COLO668 (cell line): Measurements from ENCODE around the gene TIMP3.
A peak's percentile ranks its signal among the peaks of the same experiment; 100 is the strongest.

ENCODE experiments used
- DNase-seq: peaks from one replicate; lab custom pipeline; 2025; ENCODE audit not compliant: unreplicated experiment; lab: John Stamatoyannopoulos, UW

The TIMP3 gene

DNA sequence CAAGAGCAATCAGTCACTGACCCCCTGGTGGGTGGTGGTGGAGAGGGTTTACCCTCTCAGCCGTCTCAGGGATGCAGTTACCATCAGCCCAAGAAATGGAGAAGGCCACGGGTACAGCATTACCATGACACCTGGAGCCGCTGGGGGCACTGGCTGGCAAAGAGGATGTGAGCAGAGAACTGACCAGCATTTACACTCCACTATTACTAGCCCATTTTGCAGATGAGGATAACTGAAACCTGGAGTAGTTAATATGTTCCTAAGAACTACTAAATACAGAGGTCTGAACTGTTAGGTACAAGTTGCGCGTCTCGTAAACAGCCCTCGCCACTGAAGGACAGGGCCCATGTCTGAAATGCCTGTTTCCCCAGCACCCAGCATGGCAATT, 79.0 kb downstream of the TIMP3 start:
- DNase-seq: no peak

DNA sequence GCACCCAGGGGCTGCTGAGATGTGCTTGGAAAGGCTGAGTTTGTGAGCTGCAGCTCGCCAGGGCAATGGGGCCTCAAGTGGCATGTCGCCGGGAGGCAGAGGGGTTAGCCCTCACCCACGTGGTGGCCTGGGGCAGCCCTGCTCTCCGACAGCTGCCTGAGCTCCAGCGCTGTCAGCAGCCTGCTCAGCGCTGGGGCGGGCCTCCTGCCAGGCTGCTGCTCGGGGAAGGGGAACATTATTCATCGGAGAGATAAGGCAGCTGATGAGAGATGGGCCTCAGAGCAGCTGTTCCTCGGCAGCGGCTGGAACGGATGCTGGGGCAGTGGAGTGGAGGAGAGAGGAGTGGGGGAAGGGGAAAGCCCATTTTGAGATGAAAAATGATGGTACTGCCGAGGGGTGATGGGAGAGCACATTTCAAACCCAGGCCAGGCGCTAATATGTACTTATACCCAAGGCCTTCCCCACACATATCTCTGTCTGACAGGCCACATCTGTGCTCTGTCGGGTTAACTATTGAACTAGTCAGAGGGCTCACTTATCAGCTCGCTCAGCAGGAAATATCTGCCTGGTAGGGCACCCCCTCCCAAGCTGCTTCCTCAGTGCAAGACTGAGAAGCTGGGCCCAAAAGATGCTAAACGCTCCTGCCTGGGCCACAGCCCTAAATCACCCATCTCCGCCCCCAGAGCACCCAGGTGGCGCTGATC, 79.5 kb downstream of the TIMP3 start:
- DNase-seq: peak; percentile 53

DNA sequence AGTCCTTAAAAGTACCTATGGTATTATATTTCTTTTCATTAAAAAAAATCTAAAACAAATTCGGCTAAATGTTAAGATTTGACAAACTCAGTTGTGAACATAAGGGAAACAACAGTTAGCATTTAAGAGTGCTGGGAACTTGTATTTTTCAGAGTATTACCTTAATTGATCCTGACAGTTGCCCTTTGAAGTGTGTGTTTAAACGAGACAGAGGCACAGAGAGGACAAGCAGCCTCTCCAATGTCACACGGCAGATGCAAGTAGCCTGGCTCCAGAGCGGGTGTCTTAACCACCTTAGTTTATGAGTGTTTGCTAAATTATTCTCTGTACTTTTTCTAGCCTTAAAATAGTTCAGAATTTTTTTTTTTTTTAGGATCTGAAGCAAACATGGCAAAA, 80.9 kb downstream of the TIMP3 start:
- DNase-seq: no peak

DNA sequence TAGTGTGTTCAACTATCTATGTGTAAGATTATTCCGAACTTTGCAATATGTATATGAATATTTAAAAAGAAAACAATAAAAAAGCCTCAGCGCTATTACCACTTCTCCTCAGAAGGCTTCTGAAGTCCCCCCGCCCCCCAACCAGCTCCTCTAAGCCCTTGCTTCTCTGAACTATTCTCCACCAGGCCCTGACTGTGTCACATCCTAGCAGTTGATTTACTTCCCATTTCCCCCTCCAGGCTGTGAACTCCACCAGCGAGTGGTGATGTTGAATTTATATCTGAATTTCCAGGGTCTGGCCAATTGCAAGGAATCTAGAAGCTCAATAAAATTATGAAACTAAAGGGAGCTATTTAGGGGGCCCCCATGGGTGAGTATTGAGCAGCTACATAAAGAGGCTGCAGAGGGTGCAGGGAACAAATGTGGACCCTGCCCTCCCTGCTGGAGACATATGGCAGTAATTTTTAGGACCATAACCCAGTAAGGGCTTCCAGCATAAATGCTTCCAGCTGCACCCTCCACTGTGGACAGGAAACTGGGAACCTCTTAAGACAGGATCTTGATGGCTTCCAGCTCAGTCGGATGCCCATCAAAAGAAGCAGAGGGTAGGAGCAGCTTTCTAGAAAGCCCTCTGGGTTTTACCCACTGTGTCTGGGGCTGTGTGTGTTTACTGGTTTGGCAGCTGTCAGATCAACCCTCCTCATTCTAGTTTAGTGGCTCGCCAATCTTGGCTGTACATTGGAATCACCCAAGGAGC, 81.4 kb downstream of the TIMP3 start:
- no peak for DNase-seq

DNA sequence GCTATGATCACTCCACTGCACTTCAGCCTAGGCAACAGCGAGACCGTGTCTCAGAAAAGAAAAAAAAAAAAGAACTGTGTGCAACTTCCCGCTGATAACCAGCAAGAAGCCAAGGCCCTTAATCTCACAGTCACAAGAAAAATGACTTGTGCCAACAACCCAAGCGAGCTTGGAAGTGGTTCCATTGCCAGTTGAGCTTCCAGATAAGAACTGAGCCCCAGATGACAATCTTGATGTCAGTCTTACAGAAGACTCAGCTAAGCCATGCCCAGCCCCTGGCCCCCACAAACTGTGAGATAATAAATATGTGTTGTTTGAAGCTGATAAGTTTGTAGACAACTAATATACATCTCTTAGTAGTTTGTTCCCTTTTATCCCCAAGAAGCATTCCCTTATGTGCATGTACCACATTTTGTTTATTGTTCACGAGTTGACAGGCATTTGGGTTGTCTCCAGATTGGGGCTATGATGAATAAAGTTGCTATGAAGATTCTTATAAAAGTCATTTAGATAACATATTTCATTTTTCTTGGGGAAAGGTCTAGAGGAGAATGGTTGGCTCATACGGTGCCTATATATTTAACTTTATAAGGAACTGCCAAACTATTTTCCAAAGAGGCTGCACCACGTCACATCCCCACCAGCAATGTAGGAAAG, 85.9 kb downstream of the TIMP3 start:
- DNase-seq: no peak

DNA sequence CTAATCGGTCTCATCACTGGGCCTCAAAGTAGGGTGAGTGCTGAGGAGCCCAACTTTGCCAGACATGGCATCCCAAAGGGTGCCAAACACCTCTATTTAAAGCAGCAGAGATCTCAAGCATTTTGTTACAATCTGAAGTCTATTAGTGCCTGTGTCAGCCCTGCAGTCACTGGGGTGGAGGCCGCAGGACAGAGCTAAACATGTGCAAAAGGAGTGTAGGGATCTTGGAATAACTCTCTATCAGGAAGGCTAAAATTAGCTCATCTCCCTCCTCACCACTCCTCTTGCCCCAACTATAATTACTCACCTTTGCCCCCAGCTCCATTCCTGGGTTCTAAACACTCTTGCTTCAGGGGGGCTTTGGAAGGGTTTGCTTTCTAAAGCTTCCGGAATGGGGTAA, 87.5 kb downstream of the TIMP3 start:
- DNase-seq: no peak

DNA sequence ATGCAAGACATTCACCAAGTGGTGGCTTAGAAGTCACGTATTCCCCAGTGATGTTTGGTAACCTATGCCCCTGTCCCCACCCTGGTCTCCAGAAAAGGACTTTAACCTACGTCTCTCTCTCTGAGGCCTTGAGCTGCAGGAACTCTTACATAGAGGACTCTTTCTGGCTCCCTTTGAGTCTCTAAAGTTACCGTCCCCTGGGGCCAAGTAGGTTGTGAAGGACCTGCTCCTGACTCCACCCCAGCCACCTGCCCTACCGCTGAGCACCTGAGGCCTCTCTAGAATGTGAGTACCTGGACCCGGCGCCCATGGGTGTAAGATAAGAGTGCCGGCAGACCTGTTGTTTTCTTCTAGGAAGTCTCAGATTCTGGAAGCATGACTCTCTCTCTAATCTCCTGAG, 95.4 kb downstream of the TIMP3 start:
- DNase-seq: no peak

DNA sequence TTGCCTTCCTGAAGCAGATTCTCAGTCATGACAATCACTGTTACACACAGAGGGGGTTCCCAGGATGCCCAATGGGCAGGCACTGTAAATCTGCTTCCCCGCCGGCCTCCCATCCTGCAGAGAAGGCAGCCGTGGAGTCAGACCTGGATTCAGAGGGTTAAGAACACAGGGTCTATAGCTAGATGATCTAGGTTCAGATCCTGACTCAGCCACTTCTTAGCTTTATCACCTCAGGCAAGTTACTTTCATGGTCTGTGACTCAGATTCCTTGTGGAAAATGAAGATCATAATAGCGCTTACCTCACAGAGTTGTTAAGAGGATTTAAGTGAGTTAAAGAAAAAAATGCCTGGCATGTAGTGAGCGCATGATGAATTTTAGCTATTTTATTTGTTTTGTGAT, 95.9 kb downstream of the TIMP3 start:
- no peak for DNase-seq

DNA sequence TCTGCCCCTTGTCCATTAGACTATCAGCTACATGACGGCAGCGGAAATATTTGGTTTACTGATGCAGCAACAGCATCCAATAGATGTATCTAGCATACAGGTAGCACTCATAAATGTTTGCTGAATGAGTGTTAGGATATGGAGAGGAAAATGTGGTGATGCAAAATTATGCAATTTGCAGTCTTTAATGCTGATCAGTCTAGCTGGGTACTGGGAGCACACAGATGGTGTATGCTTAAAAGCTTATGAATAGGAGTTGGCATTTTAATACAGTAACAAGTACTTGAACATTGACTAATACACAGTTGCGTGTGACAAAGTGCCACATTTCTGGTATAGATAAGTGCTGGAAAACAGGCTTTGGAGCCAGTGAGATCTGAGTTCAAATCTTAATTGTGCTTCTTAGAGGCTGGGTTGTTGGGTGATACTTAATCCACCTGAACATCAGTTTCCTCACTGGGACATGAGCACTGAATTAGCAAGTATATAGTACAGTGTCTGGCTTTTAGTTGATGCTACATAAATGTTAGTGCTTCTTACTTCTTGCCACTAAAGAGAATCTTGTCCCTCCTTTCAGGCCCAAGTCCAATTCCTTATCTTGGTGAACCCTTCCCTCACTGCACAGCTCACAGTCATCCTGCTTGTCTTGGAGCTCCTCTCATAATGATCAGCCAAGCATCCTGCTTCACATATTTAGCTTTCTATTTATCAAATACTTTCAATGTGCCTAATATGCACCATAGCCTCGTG, 99.6 kb downstream of the TIMP3 start:
- DNase-seq: no peak

DNA sequence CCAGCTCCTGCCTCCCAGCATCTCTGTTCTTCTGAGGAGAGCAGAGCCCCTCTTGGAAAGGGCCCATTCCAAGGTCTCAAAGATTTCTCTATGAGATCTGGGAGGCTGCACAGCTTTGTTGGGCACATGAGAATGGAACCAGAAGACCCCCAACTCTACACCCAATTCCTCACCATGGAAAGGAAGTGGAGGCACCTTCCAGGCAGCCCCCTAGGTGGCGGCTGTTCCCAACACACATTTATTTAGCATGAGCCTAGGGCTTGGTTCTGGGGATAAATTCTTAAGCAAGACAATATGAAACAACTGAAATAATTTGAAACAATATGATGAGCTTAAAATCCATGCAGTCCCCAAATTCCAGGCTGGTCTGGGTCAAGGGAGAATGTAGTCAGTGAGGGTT, 100.4 kb downstream of the TIMP3 start:
- DNase-seq: no peak

DNA sequence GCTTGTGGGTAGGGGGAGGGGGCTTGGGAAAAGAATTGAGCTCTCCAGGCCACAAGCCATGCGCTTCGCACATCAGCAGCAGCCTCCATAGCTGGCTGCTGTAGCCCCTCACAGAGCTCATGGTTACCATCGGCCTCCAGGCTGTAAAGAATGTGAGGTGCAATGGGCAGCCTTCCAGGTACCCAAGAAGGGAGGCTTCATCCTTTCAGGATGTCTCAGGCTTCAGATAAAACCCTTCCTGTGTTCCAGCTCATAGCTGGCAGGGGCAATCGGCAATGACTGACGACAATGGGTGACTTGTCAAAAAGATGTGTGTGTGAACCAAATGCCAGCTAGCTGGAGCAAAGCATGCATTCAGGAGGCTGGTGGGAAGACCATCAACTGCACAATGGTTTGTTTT, 102.0 kb downstream of the TIMP3 start:
- no peak for DNase-seq

DNA sequence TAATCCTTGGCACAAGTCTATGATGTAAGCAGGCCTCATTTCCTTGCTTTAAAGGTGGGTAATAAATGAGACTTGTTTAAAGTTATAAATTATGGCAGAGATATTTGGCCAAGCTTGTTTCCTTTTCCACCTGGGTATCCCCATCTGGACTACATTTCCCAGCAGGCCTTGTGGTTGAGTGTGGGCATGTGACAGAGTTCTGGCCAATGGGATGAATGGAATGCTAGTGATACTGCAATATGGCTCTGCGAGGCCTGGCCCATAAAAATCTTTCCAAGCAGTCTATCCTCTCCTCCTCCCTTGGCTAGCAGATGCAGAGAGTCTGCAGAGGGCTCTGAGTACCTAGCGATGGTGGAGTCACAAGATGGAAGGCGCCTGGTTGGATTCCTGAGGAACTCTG, 102.5 kb downstream of the TIMP3 start:
- peak; percentile 28 for DNase-seq

DNA sequence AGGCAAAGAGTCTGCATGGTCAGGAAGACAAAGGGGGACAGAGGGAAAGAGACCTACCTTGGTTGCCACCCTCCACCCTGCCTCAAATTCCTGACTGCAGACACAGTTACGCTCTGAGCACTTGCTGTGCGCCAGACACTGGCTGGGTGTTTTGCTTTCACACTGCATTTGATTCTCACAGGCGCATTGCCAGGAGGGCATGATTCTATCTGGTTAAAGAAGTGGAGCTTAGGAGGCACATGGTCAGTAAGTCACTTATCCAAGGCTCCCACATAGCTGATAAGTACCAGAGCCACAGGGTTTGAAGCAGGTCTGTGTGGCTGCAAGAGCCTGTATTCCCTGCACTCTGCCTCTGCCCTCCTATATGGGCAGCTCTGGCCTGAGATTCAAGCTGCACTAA, 103.9 kb downstream of the TIMP3 start:
- DNase-seq: no peak

DNA sequence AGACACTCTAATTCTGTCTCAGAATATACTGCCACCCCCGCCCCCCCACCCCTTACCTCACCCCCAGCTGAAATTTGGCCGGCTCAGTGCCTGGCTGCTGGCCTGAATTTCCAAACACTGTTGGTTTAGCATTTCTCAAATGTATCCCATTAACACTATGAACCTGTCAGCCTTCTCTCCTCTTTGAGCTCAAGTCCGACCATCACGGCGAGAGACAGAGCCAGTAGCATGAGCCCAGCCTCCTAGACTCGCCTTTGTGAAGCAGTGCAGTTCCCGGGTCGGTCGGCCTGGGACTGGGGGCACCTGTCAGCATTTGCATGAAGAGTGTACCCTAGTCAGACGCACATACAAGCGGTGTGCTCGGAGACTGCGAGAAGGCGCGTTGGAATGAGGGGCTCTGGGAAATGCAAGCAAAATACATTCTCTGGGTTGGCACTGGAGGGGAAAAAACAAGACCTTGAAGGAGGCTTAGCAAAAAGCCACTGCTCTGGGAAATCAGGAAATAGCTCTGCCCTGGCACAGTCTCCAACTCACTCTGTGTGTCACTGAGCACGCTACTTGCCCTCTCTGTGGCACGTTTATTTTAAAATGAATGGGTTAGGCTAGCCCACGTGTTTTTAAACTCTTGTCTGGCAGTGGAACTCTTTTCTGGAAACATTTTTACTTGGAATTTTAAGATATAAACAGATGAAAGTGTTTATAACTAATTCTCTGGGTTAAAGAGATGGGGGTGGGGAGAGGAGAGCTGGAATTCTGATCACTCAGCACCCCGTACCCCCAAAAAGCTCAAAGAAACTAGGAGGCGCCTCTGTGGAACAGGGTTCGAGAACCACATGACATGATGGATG, 108.3 kb downstream of the TIMP3 start:
- DNase-seq: no peak

DNA sequence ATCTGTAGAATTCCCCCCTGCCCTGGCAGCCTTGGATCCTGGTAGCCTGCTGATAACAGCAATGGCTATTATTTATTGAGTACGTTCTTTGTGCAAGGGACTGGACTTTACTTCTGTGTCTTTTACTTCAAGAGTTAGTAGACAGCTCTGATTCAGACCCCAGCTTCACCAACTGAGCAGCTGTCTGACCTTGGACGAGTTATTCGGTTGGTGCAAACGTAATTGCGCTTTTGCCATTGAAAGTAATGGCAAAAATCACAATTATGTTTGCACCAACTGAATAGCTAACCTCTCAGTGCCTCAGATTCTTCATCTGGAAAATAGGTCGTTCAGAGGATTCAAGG, 108.9 kb downstream of the TIMP3 start:
- no peak for DNase-seq

DNA sequence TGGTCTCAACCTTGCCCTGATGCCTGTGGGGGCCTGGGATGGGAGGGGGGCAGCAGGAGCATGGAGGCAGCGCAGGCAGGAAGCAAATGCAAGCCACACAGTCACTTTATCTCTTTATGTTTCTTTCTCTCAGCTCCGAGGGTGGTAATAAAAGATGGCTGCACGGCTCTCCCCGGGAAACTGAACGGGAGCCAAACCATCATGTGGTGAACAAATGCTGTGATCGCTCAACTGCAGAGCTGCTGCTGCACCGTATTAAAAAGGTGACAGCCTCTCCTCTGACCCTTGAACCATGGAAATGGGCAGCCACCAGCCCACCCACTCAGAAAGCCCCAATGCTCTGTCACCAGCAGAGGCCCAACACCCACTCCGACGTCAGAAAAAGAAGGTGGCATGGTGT, 110.0 kb downstream of the TIMP3 start:
- DNase-seq: no peak
